Loucy (cell line): ENCODE data around the gene AGR3.

Source experiments
- CTCF ChIP-seq: fragments of 200-600 bp; sonication (generic); conservative IDR thresholded peaks from 2 replicates; pipeline ENCODE4 v1.5.1; 2014; ENCODE audit warnings: mild to moderate bottlenecking, antibody characterized with exemption, low read length
- EZH2phosphoT487 ChIP-seq: fragments of 200-600 bp; IDR thresholded peaks from 2 replicates; pipeline ENCODE4 v1.6.1; 2018; ENCODE audit warnings: antibody characterized with exemption, mild to moderate bottlenecking, moderate library complexity, borderline replicate concordance

- TF ChIP-seq CTCF = no peak
- no peak for TF ChIP-seq EZH2phosphoT487
Observed at GRCh38 chr7:16919440-16919839, 37.7 kb upstream of the AGR3 start.
